ENCODE results near the gene ABCB8. TPM values are rescaled to one million over a fixed set of nuclear protein-coding genes. Genes with fewer than 3 reads are reported as not detected.

The ABCB8 gene
- total and polyA plus RNA-seq, 12 donors, result 15.5 to 62.3 (median 51.2) TPM

DNA sequence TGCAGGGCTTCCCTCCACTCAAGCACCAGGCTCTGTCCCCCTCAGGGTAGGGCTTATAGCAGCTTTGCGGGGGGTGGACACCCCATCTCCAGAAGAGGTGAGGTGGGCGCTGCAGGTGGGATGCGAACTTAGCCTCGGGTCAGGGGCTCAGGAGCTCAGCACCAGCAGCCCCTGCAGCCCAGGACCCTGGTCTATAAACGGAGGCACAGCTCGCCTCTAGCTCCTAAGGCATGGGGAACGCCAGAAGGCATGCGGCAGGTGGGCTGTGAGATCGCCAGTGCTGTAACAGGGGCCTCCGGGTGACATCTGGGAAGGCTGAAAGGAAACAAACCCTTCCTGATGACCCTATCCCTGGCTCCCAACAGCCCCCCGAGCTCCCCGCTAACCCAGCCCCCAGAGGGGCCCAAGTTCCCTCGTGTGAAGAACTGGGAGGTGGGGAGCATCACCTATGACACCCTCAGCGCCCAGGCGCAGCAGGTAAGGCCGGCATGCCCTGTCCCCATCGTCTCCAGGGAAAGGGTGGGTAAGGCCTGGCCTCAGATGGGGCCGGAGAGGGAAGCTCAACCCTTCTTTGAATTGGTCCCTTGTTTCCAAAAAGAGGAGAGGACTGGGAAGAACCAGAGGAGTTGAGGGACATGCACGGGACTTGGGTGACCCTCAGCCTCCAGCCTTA is 33.3 kb upstream of the ABCB8 start:
- no peaks in the 10 kb centered on the region for H3K36me3 ChIP-seq (replicated peaks in 1 of 2)
- H3K4me3 ChIP-seq, result no peak overlapping the region
- TF ChIP-seq, protein P1, sequence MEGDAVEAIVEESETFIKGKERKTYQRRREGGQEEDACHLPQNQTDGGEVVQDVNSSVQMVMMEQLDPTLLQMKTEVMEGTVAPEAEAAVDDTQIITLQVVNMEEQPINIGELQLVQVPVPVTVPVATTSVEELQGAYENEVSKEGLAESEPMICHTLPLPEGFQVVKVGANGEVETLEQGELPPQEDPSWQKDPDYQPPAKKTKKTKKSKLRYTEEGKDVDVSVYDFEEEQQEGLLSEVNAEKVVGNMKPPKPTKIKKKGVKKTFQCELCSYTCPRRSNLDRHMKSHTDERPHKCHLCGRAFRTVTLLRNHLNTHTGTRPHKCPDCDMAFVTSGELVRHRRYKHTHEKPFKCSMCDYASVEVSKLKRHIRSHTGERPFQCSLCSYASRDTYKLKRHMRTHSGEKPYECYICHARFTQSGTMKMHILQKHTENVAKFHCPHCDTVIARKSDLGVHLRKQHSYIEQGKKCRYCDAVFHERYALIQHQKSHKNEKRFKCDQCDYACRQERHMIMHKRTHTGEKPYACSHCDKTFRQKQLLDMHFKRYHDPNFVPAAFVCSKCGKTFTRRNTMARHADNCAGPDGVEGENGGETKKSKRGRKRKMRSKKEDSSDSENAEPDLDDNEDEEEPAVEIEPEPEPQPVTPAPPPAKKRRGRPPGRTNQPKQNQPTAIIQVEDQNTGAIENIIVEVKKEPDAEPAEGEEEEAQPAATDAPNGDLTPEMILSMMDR (IDR thresholded peaks at IDR 0.05), result no peak
- TF ChIP-seq POLR2A (IDR thresholded peaks at IDR 0.05), result no peak
- no peak for DNase-seq
- WGBS, 4 donors, result 59 to 82% (median 64%) methylated on average over 8 to 19 of the region's 19 CpGs
- H3K27me3 ChIP-seq, result no peaks in the 10 kb centered on the region
- intact Hi-C loops (cut with DNase I), result no loop called here
- H3K27ac ChIP-seq, result no peak overlapping the region
- H3K4me1 ChIP-seq (replicated peaks in 1 of 2), result no peaks in the 10 kb centered on the region
- H3K9me3 ChIP-seq (replicated peaks in 1 of 3), result no peaks in the 10 kb centered on the region

DNA sequence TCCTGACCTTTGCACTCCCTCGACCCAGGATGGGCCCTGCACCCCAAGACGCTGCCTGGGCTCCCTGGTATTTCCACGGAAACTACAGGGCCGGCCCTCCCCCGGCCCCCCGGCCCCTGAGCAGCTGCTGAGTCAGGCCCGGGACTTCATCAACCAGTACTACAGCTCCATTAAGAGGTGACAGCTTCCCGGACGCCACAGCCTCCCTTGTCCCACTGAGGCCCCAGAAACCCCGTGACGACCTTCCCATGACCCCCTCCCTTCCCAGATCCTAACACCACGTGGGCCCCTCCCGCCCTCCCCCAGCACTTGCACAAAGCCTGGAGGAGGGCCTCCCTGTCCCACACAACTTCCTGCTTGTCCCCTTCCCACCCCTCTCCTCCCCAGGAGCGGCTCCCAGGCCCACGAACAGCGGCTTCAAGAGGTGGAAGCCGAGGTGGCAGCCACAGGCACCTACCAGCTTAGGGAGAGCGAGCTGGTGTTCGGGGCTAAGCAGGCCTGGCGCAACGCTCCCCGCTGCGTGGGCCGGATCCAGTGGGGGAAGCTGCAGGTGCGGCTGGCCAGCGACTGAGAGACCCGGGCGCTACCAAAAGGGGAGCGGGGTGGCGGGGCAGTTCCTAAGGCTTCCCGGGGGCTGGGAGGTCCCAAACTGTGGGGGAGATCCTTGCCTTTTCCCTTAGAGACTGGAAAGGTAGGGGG is 31.7 kb upstream of the ABCB8 start:
- Histone ChIP-seq H3K9me3 (replicated peaks in 1 of 3) (no peaks in the 10 kb centered on the region), H3K4me3 (no peak overlapping the region), H3K36me3 (replicated peaks in 1 of 2) (no peaks in the 10 kb centered on the region), H3K27me3 (no peaks in the 10 kb centered on the region), H3K27ac (no peak overlapping the region), H3K4me1 (replicated peaks in 1 of 2) (no peaks in the 10 kb centered on the region)
- DNase-seq, result no peak
- no peak for TF ChIP-seq POLR2A (IDR thresholded peaks at IDR 0.05)
- TF ChIP-seq, protein P1 (IDR thresholded peaks at IDR 0.05), result no peak
- 36 to 80% (median 49%) methylated on average over 1 to 31 of the region's 31 CpGs for WGBS, 4 donors
- intact Hi-C loops (cut with DNase I), result no loop called here

DNA sequence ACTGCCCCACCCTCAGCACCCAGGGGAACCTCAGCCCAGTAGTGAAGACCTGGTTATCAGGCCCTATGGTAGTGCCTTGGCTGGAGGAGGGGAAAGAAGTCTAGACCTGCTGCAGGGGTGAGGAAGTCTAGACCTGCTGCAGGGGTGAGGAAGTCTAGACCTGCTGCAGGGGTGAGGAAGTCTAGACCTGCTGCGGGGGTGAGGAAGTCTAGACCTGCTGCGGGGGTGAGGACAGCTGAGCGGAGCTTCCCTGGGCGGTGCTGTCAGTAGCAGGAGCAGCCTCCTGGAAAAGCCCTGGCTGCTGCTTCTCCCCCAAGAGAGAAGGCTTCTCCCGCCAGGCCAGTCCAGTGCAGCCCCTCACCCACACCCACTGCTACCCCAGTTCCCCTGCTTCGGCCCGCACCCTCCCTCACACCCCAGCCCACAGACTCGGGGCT is 31.2 kb upstream of the ABCB8 start:
- TF ChIP-seq, protein P1 (IDR thresholded peaks at IDR 0.05), result no peak
- no peak for TF ChIP-seq POLR2A (IDR thresholded peaks at IDR 0.05)
- H3K4me3 ChIP-seq, result no peak overlapping the region
- H3K27me3 ChIP-seq, result no peaks in the 10 kb centered on the region
- 68 to 83% (median 78%) methylated on average over 4 to 8 of the region's 8 CpGs for WGBS, 4 donors
- intact Hi-C loops (cut with DNase I), result no loop called here
- DNase-seq, result no peak
- H3K27ac ChIP-seq, result no peak overlapping the region
- H3K36me3 ChIP-seq (replicated peaks in 1 of 2), result no peaks in the 10 kb centered on the region
- H3K9me3 ChIP-seq (replicated peaks in 1 of 3), result no peaks in the 10 kb centered on the region
- no peaks in the 10 kb centered on the region for H3K4me1 ChIP-seq (replicated peaks in 1 of 2)

DNA sequence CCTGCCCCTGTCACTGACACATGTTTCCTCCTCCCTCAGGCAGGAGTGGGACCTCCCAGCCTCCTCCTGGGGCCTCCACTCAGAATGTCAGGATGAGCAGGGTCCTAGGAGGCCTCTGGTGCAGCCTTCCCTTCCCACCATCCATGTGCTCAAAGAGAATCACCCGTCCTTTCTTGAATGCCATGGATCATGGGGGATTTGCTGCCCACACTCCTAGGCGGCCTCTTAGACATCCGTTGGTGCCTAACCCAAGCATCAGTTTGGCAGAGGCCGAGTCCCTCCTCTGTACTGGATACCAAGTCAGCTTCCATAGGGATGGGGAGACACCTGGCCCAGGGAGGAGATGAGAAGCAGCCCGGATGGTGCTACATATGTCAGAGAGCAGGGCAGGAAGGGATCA is 30.4 kb upstream of the ABCB8 start:
- Histone ChIP-seq H3K27me3 (no peaks in the 10 kb centered on the region), H3K27ac (no peak overlapping the region), H3K4me1 (replicated peaks in 1 of 2) (no peaks in the 10 kb centered on the region), H3K4me3 (no peak overlapping the region), H3K36me3 (replicated peaks in 1 of 2) (no peaks in the 10 kb centered on the region), H3K9me3 (replicated peaks in 1 of 3) (no peaks in the 10 kb centered on the region)
- no peak for DNase-seq
- 81 to 98% (median 89%) methylated on average over 5 of the region's 5 CpGs for WGBS, 4 donors
- TF ChIP-seq POLR2A (IDR thresholded peaks at IDR 0.05), result no peak
- TF ChIP-seq, protein P1 (IDR thresholded peaks at IDR 0.05), result no peak
- intact Hi-C loops (cut with DNase I), result no loop called here
